Sigmoid colon (tissue), 7 donors: ENCODE data around the gene RSPRY1. TPM values are rescaled to one million over a fixed set of nuclear protein-coding genes. Genes with fewer than 3 reads are reported as not detected.

ENCODE experiments used
- DNase-seq: peaks from one replicate; pipeline ENCODE4 v3.0.0-alpha.2; 2019
- H3K27ac ChIP-seq, 4 donors: fragments of 200-600 bp; sonication (generic); one replicate each; pipeline ENCODE4 v1.5.1; 2016 to 2019; ENCODE audit warnings: mild to moderate bottlenecking in 1 of 4
- H3K27me3 ChIP-seq, 3 donors: fragments of 200-600 bp; sonication (generic); one replicate each; pipeline ENCODE4 v1.5.1; 2019; ENCODE audit warnings: mild to moderate bottlenecking in 1 of 3
- H3K36me3 ChIP-seq, 4 donors: fragments of 200-600 bp; sonication (generic); one replicate each; pipeline ENCODE4 v1.5.1; 2016 to 2019
- H3K4me1 ChIP-seq, 4 donors: fragments of 200-600 bp; sonication (generic); one replicate each; pipeline ENCODE4 v1.5.1; 2017 to 2019
- H3K4me3 ChIP-seq, 4 donors: fragments of 200-600 bp; sonication (generic); one replicate each; pipeline ENCODE4 v1.5.1; 2017 to 2019; ENCODE audit warnings: mild to moderate bottlenecking in 2 of 4, moderate library complexity in 1 of 4
- H3K9me3 ChIP-seq, 4 donors: fragments of 200-600 bp in 3 of 4; sonication (generic) in 3 of 4; one replicate each; pipeline versions ENCODE4 v1.5.1 to v1.6.1; 2013 to 2019
- EP300 ChIP-seq, 4 donors: sonication (generic); formaldehyde crosslinking; IDR thresholded peaks; one replicate each; pipeline ENCODE4 v1.6.1; 2017; ENCODE audit warnings: antibody characterized with exemption in 4 of 4
- POLR2A ChIP-seq, 2 donors: fragments of 450-650 bp; IDR thresholded peaks; one replicate each; pipeline ENCODE4 v1.6.1; 2016; ENCODE audit warnings: antibody characterized with exemption in 2 of 2, mild to moderate bottlenecking in 2 of 2, moderate library complexity in 2 of 2
- POLR2AphosphoS5 ChIP-seq, 4 donors: sonication (generic); formaldehyde crosslinking; IDR thresholded peaks; one replicate each; pipeline ENCODE4 v1.6.1; 2017; ENCODE audit warnings: antibody characterized with exemption in 4 of 4
- WGBS, 2 donors: extraction: QIAGEN DNeasy Blood & Tissue Kit; methylation state at CpG; one replicate each; pipeline ENCODE4 v1.1.7; 2013; 5-methylcytosine and 5-hydroxymethylcytosine counted together
- intact Hi-C: fragments of 100-400 bp; cut with DNase I; formaldehyde crosslinking; loops from one replicate; pipeline ENCODE4 v1.15.1; 2023
- polyA plus RNA-seq, 3 donors: library from polyadenylated mRNA; stranded (reverse); fragments of 200-250 nt; gene quantifications; one replicate each; pipeline ENCODE4 v1.2.3, GENCODE V29; 2013
- total RNA-seq, 4 donors: library from RNA; depleted of rRNA; stranded (reverse); fragments of >200 nt; gene quantifications; one replicate each; pipeline ENCODE4 v1.1.0, GENCODE V29; 2016
- TF ChIP-seq, protein P1 (sequence below), 4 experiments: fragments of 450-650 bp in 3 of 4; fragments of 200-600 bp in 1 of 4; IDR thresholded peaks; one replicate each; pipeline ENCODE4 v1.5.1; 2016 to 2019; ENCODE audit warnings: antibody characterized with exemption in 4 of 4, mild to moderate bottlenecking in 3 of 4, moderate library complexity in 2 of 4
- donor health status: healthy with polysubstance abuse.
- donor health status: Bipolar disorder and iron deficiency.
- donor health status: healthy.

RSPRY1 gene
- total and polyA plus RNA-seq, 7 donors = 12.6 to 42.7 (median 30.6) TPM

DNA sequence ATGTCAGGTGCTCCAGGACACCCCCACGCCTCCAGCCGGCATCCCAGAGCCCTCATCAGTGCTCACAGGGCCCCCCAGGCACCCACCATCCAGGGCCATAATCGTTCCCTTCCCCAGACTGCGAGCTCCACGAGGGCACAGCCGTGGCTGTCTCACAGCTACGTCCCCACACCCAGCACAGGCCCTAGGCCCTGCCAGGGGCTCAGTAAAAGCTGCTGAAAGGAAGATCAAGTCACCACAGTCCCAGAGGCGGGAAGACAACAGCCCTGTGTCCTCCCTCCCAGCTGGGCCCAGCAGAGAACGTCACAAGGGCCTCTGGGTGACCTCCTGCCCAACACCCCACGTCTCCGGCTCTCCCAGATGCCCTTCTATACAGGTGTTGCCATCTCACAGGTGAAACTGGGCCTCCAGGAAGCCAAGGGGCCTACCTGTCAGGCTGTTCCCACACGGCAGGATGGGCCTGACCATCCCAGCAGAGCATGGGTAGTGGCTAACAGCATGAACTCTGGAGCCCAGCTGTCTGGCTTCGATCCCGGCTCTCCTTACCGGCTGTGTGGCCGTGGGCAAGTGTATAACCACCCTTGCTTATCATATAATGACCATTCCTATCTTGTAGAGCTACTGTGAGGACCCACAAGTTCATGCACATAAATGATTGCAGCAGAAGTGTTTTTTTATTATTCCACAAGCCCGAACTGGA lies 76.9 kb downstream of the RSPRY1 start:
- H3K4me1 ChIP-seq = peaks cover 0 to 12% (median 9%) of the 10 kb centered on the region in 4 donors
- 89 to 91% methylated on average over 17 of the region's 17 CpGs for WGBS, 2 donors
- intact Hi-C loops = no loop called here
- H3K27me3 ChIP-seq = no peaks in the 10 kb centered on the region
- no peak overlapping the region for H3K27ac ChIP-seq
- TF ChIP-seq POLR2AphosphoS5 (IDR thresholded peaks at IDR 0.05) (no peak), EP300 (IDR thresholded peaks at IDR 0.05) (no peak), POLR2A (IDR thresholded peaks at IDR 0.05) (no peak)
- TF ChIP-seq, protein P1, sequence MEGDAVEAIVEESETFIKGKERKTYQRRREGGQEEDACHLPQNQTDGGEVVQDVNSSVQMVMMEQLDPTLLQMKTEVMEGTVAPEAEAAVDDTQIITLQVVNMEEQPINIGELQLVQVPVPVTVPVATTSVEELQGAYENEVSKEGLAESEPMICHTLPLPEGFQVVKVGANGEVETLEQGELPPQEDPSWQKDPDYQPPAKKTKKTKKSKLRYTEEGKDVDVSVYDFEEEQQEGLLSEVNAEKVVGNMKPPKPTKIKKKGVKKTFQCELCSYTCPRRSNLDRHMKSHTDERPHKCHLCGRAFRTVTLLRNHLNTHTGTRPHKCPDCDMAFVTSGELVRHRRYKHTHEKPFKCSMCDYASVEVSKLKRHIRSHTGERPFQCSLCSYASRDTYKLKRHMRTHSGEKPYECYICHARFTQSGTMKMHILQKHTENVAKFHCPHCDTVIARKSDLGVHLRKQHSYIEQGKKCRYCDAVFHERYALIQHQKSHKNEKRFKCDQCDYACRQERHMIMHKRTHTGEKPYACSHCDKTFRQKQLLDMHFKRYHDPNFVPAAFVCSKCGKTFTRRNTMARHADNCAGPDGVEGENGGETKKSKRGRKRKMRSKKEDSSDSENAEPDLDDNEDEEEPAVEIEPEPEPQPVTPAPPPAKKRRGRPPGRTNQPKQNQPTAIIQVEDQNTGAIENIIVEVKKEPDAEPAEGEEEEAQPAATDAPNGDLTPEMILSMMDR (IDR thresholded peaks at IDR 0.05) = no peak
- DNase-seq = peak; percentile 30
- H3K9me3 ChIP-seq = no peaks in the 10 kb centered on the region
- H3K36me3 ChIP-seq = no peaks in the 10 kb centered on the region
- H3K4me3 ChIP-seq = no peak overlapping the region

DNA sequence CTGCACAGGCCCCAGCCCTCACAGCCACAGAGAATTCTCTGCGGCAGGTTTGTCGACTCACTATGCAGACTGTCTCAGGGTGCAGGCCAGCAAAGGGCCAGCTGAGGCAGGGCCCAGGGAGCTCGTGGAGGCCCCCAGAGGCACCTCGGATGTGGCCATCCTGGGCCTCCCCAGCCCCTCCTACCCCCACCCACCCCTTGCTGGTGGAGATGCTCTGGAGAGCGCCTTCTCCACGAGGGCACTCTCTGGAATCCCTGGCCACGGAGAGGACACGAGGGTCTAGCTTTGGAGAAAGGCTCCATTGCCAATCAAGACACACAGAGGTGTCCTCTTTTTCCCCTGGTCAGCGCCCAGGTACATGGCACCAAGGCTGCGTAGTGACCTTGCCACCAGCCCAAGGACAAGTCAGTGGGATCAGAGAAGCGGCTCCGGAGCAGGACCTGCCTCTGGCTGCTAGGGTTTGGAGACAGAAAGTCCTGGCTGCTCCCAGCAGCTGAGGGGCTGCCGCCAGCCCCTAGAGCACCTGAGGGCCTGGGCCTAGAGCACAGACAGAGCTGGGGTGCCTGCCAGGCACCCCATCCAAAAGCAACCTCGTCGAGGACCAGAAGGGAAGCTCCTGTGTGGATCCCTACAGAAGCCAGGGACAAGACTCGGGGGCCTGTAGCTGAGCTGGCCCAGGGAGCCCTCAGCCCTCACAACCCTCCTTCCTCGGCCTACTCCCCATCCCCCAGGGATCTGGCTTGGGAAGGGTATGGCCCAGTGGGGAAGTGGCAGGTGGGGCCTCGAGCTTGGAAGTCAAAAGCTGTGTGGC lies 77.6 kb downstream of the RSPRY1 start:
- no peaks in the 10 kb centered on the region for H3K36me3 ChIP-seq
- H3K9me3 ChIP-seq = no peaks in the 10 kb centered on the region
- peaks cover 0 to 12% (median 9%) of the 10 kb centered on the region in 4 donors for H3K4me1 ChIP-seq
- DNase-seq = peak; percentile 29
- H3K27me3 ChIP-seq = no peaks in the 10 kb centered on the region
- intact Hi-C loops = no loop called here
- no peak overlapping the region for H3K27ac ChIP-seq
- TF ChIP-seq POLR2A (IDR thresholded peaks at IDR 0.05) = no peak
- no peak for TF ChIP-seq EP300 (IDR thresholded peaks at IDR 0.05)
- no peak for TF ChIP-seq POLR2AphosphoS5 (IDR thresholded peaks at IDR 0.05)
- TF ChIP-seq, protein P1 (IDR thresholded peaks at IDR 0.05) = no peak
- no peak overlapping the region for H3K4me3 ChIP-seq
- 90 to 93% methylated on average over 18 of the region's 18 CpGs for WGBS, 2 donors

DNA sequence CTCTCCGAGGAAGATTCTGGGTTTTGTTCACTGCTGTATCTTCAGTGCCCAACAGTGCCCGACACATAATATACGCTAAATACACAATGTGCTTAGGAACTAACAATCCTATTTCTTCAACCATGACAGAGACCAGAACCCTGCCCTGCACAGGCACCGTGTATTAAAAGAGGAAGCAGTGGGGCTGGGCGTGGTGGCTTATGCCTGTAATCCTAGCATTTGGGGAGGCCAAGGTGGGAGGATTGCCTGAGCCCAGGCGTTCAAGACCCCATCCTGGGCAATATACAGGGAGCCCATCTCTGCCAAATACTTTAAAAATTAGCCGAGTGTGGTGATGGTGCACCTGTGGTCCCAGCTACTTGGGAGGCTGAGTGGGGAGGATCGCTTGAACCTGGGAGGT lies 78.3 kb downstream of the RSPRY1 start:
- 67 to 78% methylated on average over 8 of the region's 8 CpGs for WGBS, 2 donors
- Histone ChIP-seq H3K4me1 (peaks cover 0 to 12% (median 9%) of the 10 kb centered on the region in 4 donors), H3K9me3 (no peaks in the 10 kb centered on the region), H3K4me3 (no peak overlapping the region), H3K27ac (no peak overlapping the region), H3K36me3 (no peaks in the 10 kb centered on the region), H3K27me3 (no peaks in the 10 kb centered on the region)
- peak; percentile 41 for DNase-seq
- TF ChIP-seq POLR2AphosphoS5 (IDR thresholded peaks at IDR 0.05) (no peak), EP300 (IDR thresholded peaks at IDR 0.05) (no peak), POLR2A (IDR thresholded peaks at IDR 0.05) (no peak)
- TF ChIP-seq, protein P1 (IDR thresholded peaks at IDR 0.05) = no peak
- intact Hi-C loops = no loop called here

DNA sequence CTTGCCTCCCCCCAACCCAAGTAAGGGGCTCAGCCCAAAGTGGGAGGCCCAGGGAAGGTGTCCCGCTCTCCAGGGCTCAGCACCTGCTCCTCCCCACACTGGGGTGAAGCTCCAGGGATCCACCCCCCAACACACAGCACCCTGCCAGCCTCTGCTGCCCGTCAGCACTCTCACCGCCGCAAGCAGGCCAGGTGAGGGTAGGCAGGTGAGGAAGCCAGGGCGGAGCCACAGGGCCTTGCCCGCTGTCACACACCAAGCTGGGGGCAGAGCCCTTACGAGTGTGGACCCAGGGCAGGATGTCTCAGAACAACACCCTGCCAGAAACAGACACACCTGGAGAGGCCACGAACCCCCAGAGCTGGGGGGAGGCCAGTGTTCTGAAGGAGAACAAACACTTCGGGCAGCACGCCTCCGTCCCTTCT lies 78.8 kb downstream of the RSPRY1 start:
- H3K27me3 ChIP-seq = no peaks in the 10 kb centered on the region
- TF ChIP-seq POLR2A (IDR thresholded peaks at IDR 0.05) = peak in 1 of 2 donors; percentile 23
- TF ChIP-seq POLR2AphosphoS5 (IDR thresholded peaks at IDR 0.05) = no peak
- no peaks in the 10 kb centered on the region for H3K9me3 ChIP-seq
- no peaks in the 10 kb centered on the region for H3K36me3 ChIP-seq
- intact Hi-C loops = no loop called here
- H3K4me3 ChIP-seq = no peak overlapping the region
- DNase-seq = peak; percentile 35
- no peak overlapping the region for H3K27ac ChIP-seq
- H3K4me1 ChIP-seq = peaks cover 0 to 11% (median 8%) of the 10 kb centered on the region in 4 donors
- WGBS, 2 donors = 20 to 61% methylated on average over 11 of the region's 11 CpGs

DNA sequence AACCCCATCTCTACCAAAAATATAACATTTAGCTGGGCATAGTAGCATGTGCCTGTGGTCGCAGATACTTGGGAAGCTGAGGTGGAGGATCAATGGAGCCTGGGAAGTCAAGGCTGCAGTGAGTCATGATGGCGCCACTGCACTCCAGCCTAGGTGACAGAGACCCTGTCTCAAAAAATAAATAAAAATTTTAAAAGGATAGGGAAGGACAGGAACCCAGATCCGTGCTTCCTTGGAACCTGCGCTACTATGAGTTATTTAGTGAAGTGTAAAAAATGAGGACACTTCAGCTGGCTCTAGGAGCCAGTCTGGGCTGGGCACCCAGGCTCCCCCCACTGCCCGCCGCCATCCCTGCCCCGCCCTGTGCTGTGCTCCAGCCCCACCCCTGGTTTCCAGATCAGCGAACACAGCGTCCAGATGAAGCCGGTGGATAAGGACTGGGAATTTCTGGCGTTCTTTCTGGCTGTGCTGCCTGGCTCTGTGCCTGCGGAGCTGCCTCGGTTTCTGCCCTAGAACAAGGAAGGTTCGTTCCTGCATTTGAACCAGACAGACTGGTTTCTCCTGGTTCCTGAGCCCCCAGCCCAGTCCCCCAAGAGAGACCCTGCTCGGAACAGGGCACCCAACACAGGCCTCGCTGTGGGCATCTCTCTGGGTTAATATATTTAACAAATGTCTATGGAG lies 79.9 kb downstream of the RSPRY1 start:
- intact Hi-C loops = no loop called here
- Histone ChIP-seq H3K36me3 (no peaks in the 10 kb centered on the region), H3K9me3 (no peaks in the 10 kb centered on the region), H3K4me1 (peaks cover 0 to 4% (median 0%) of the 10 kb centered on the region in 4 donors), H3K27me3 (no peaks in the 10 kb centered on the region), H3K27ac (peak overlapping the region; percentile 1 to 53 (median 32)), H3K4me3 (no peak overlapping the region)
- DNase-seq = no peak
- 15 to 70% methylated on average over 16 of the region's 16 CpGs for WGBS, 2 donors
- TF ChIP-seq, protein P1 (IDR thresholded peaks at IDR 0.05) = no peak
- TF ChIP-seq EP300 (IDR thresholded peaks at IDR 0.05) = no peak
- TF ChIP-seq POLR2AphosphoS5 (IDR thresholded peaks at IDR 0.05) = no peak
- TF ChIP-seq POLR2A (IDR thresholded peaks at IDR 0.05) = no peak
